Tibial nerve (tissue), 3 donors: ENCODE data around the gene ESCO1.

Experiments
- CTCF ChIP-seq, 5 experiments: fragments of 200-600 bp in 3 of 5; fragments of 450-650 bp in 2 of 5; sonication (generic) in 3 of 5; IDR thresholded peaks; one replicate each; pipeline ENCODE4 v1.5.1; 2016 to 2019; ENCODE audit warnings: antibody characterized with exemption in 5 of 5, mild to moderate bottlenecking in 3 of 5, moderate library complexity in 2 of 5
- POLR2A ChIP-seq, 2 donors: fragments of 450-650 bp; IDR thresholded peaks; one replicate each; pipeline ENCODE4 v1.6.1; 2017; ENCODE audit warnings: antibody characterized with exemption in 2 of 2, mild to moderate bottlenecking in 2 of 2, moderate library complexity in 2 of 2

- TF ChIP-seq CTCF (IDR thresholded peaks at IDR 0.05) (no peak), POLR2A (IDR thresholded peaks at IDR 0.05) (no peak)
These were observed 115.5 kb downstream of the ESCO1 start for GRCh38 chr18:21484851-21485636.
